ENCODE results near the gene ERBIN.

GRCh38 chr5:65981548-65981947, 55.2 kb downstream of the ERBIN start:
- TF ChIP-seq ZFP36 (IDR thresholded peaks at IDR 0.05; ENCODE audit: borderline replicate concordance, partially characterized antibody), result no peak
- no peak for TF ChIP-seq SMC3 (IDR thresholded peaks at IDR 0.05)
- TF ChIP-seq CTCF (IDR thresholded peaks at IDR 0.05), result no peak
- TF ChIP-seq RAD21 (conservative IDR thresholded peaks at IDR 0.05 in 1 of 2, IDR thresholded peaks at IDR 0.05 in 1 of 2), result no peak
- TF ChIP-seq FOSL2 (IDR thresholded peaks at IDR 0.05), result no peak
- TF ChIP-seq FOSL2 (CRISPR knock-in tag; IDR thresholded peaks at IDR 0.05), result no peak
- TF ChIP-seq, protein P1, sequence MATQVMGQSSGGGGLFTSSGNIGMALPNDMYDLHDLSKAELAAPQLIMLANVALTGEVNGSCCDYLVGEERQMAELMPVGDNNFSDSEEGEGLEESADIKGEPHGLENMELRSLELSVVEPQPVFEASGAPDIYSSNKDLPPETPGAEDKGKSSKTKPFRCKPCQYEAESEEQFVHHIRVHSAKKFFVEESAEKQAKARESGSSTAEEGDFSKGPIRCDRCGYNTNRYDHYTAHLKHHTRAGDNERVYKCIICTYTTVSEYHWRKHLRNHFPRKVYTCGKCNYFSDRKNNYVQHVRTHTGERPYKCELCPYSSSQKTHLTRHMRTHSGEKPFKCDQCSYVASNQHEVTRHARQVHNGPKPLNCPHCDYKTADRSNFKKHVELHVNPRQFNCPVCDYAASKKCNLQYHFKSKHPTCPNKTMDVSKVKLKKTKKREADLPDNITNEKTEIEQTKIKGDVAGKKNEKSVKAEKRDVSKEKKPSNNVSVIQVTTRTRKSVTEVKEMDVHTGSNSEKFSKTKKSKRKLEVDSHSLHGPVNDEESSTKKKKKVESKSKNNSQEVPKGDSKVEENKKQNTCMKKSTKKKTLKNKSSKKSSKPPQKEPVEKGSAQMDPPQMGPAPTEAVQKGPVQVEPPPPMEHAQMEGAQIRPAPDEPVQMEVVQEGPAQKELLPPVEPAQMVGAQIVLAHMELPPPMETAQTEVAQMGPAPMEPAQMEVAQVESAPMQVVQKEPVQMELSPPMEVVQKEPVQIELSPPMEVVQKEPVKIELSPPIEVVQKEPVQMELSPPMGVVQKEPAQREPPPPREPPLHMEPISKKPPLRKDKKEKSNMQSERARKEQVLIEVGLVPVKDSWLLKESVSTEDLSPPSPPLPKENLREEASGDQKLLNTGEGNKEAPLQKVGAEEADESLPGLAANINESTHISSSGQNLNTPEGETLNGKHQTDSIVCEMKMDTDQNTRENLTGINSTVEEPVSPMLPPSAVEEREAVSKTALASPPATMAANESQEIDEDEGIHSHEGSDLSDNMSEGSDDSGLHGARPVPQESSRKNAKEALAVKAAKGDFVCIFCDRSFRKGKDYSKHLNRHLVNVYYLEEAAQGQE (IDR thresholded peaks at IDR 0.05), result no peak
- no peak for TF ChIP-seq POLR2AphosphoS2 (conservative IDR thresholded peaks at IDR 0.05; ENCODE audit: low read length)
- TF ChIP-seq RCOR1 (IDR thresholded peaks at IDR 0.05; ENCODE audit: low read depth, low read length), result no peak
- no peak for TF ChIP-seq JUN (IDR thresholded peaks at IDR 0.05)

Measured in A549 (cell line).